IMR-90 (cell line): ENCODE results near the gene PIEZO2. TPM values are rescaled to one million over a fixed set of nuclear protein-coding genes. Genes with fewer than 3 reads are reported as not detected.

Experiments used
- ATAC-seq: fragments of 200-7000 bp; cut with Tn5 transposase; 2 replicates; pipeline ENCODE4 v1.9.1; 2020; ENCODE audit warnings: low read depth, mild to moderate bottlenecking, moderate library complexity
- BruUV-seq: library from RNA; stranded (reverse); fragments of 400-500 nt; replicated peaks from 2 replicates; lab custom pipeline; 2021; lab: Mats Ljungman, UMichigan
- CTCF ChIA-PET: fragments of 300-600 bp; formaldehyde crosslinking; extraction: SDS; loops from one replicate; lab custom pipeline; 2021; ENCODE audit warnings: antibody characterized with exemption; lab: Yijun Ruan, JAX
- POLR2A ChIA-PET: fragments of 300-600 bp; sonication (Branson Sonifier 250); formaldehyde crosslinking; loops from one replicate; lab custom pipeline; 2022; ENCODE audit warnings: antibody characterized with exemption; ENCODE audit not compliant: unreplicated experiment; lab: Charles Lee
- DNase-seq: peaks from one replicate; pipeline ENCODE4 v3.0.0; 2013
- H2AFZ ChIP-seq: replicated peaks from 2 replicates; pipeline ENCODE3; 2013; ENCODE audit warnings: low read length, mild to moderate bottlenecking; ENCODE audit not compliant: poor library complexity
- H2AK5ac ChIP-seq: 2 replicates; pipeline ENCODE4 v1.6.1; 2013; ENCODE audit warnings: low read depth, low read length, inconsistent platforms
- H2AK9ac ChIP-seq: replicated peaks from 2 replicates; pipeline ENCODE3; 2013; ENCODE audit warnings: mild to moderate bottlenecking, low read depth, low read length, moderate library complexity; ENCODE audit not compliant: poor library complexity
- H2BK120ac ChIP-seq: 2 replicates; pipeline ENCODE4 v1.6.1; 2013; ENCODE audit warnings: low read depth, low read length, inconsistent platforms
- H2BK15ac ChIP-seq: 3 replicates; pipeline ENCODE4 v1.6.1; 2013; ENCODE audit warnings: low read depth, low read length, inconsistent platforms
- H2BK20ac ChIP-seq: 2 replicates; pipeline ENCODE4 v1.6.1; 2013; ENCODE audit warnings: low read depth, mild to moderate bottlenecking, inconsistent platforms, low read length, moderate library complexity
- H2BK5ac ChIP-seq: 2 replicates; pipeline ENCODE4 v1.6.1; 2013; ENCODE audit warnings: mild to moderate bottlenecking, low read depth, low read length, inconsistent platforms; ENCODE audit not compliant: poor library complexity, severe bottlenecking
- H3K14ac ChIP-seq: replicated peaks from 2 replicates; pipeline ENCODE4 v1.6.1; 2013; ENCODE audit warnings: low read depth, low read length, inconsistent platforms
- H3K18ac ChIP-seq: 2 replicates; pipeline ENCODE4 v1.6.1; 2013; ENCODE audit warnings: low read depth, low read length, control low read depth
- H3K23ac ChIP-seq: 2 replicates; pipeline ENCODE4 v1.6.1; 2013; ENCODE audit warnings: low read depth, low read length, inconsistent platforms
- H3K27ac ChIP-seq: 2 replicates; pipeline ENCODE4 v1.5.1; 2013; ENCODE audit warnings: mild to moderate bottlenecking, control low read depth, low read length; ENCODE audit not compliant: insufficient read depth
- H3K27me3 ChIP-seq: 2 replicates; pipeline ENCODE4 v1.6.1; 2013; ENCODE audit warnings: low read length; ENCODE audit not compliant: control insufficient read depth, insufficient read depth
- H3K36me3 ChIP-seq: 2 replicates; pipeline ENCODE4 v1.6.1; 2013; ENCODE audit warnings: low read length, mixed read lengths; ENCODE audit not compliant: control insufficient read depth, insufficient read depth
- H3K4ac ChIP-seq: 2 replicates; pipeline ENCODE4 v1.6.1; 2013; ENCODE audit warnings: low read depth, low read length, inconsistent platforms
- H3K4me1 ChIP-seq: 2 replicates; pipeline ENCODE4 v1.6.1; 2013; ENCODE audit warnings: low read length, mixed read lengths; ENCODE audit not compliant: control insufficient read depth, insufficient read depth
- H3K4me2 ChIP-seq: 2 replicates; pipeline ENCODE4 v1.6.1; 2013; ENCODE audit warnings: low read depth, mild to moderate bottlenecking, control low read depth, low read length, moderate library complexity
- H3K4me3 ChIP-seq: 2 replicates; pipeline ENCODE4 v1.5.1; 2013; ENCODE audit warnings: low read depth, mild to moderate bottlenecking, control low read depth, low read length, moderate library complexity; ENCODE audit not compliant: insufficient read depth
- H3K56ac ChIP-seq: 2 replicates; pipeline ENCODE4 v1.6.1; 2013; ENCODE audit warnings: low read length, inconsistent platforms; ENCODE audit not compliant: insufficient read depth; ENCODE audit errors: extremely low read depth
- H3K79me1 ChIP-seq, 2 experiments: 2 replicates each; pipeline ENCODE4 v1.6.1; 2013; ENCODE audit warnings: low read length in 2 of 2, inconsistent platforms in 1 of 2, low read depth in 1 of 2
- H3K9ac ChIP-seq: 2 replicates; pipeline ENCODE4 v1.6.1; 2013; ENCODE audit warnings: low read depth, low read length, control low read depth
- H3K9me1 ChIP-seq: 2 replicates; pipeline ENCODE4 v1.6.1; 2013; ENCODE audit warnings: low read length, inconsistent platforms; ENCODE audit not compliant: insufficient read depth
- H3K9me3 ChIP-seq: 2 replicates; pipeline ENCODE4 v1.6.1; 2013; ENCODE audit warnings: low read length; ENCODE audit not compliant: control insufficient read depth, insufficient read depth
- H4K20me1 ChIP-seq: 2 replicates; pipeline ENCODE4 v1.6.1; 2013; ENCODE audit warnings: low read length, inconsistent platforms; ENCODE audit not compliant: insufficient read depth
- H4K5ac ChIP-seq: 2 replicates; pipeline ENCODE4 v1.6.1; 2013; ENCODE audit warnings: mild to moderate bottlenecking, low read depth, low read length, control low read depth
- H4K8ac ChIP-seq, 2 experiments: 2 replicates each; pipeline ENCODE4 v1.6.1; 2013; ENCODE audit warnings: low read depth in 2 of 2, low read length in 2 of 2, control low read depth in 1 of 2, inconsistent platforms in 1 of 2
- H4K91ac ChIP-seq: 2 replicates; pipeline ENCODE4 v1.6.1; 2013; ENCODE audit warnings: low read depth, low read length, inconsistent platforms; ENCODE audit not compliant: insufficient read depth
- BHLHE40 ChIP-seq: fragments of 150-350 bp; IDR thresholded peaks from 2 replicates; pipeline ENCODE4 v1.6.1; 2016; ENCODE audit warnings: mild to moderate bottlenecking, low read depth, low read length
- MAFK ChIP-seq: IDR thresholded peaks from 2 replicates; pipeline ENCODE4 v1.6.1; 2012; ENCODE audit warnings: low read depth, low read length, improper control_type of control experiment
- WGBS, 2 experiments: methylation state at CpG; one replicate each; pipeline versions ENCODE4 v1.1.5 to v1.1.7; 2013; ENCODE audit warnings: missing lambda C conversion rate in 2 of 2; ENCODE audit not compliant: insufficient read length in 1 of 2; ENCODE audit errors: extremely low coverage in 2 of 2; 5-methylcytosine and 5-hydroxymethylcytosine counted together
- dilution Hi-C: fragments of 300-500 bp; cut with HindIII; formaldehyde crosslinking; loops from one replicate; pipeline ENCODE4 v1.14.3; 2018; ENCODE audit warnings: low sequenced_read_pairs; ENCODE audit not compliant: unreplicated experiment
- in situ Hi-C: fragments of 300-500 bp; cut with MboI; formaldehyde crosslinking; loops from 3 replicates; pipeline ENCODE4 v1.14.3; 2019; ENCODE audit warnings: low sequenced_read_pairs, inconsistent platforms, mixed read lengths
- intact Hi-C: fragments of 100-400 bp; cut with micrococcal nuclease; formaldehyde crosslinking; loops from 2 replicates; pipeline ENCODE4 v1.10.0; 2022
- polyA plus RNA-seq, 3 experiments: library from polyadenylated mRNA; depleted of rRNA; stranded (reverse); fragments of >200 nt; gene quantifications; 2 replicates each; pipeline ENCODE4 v1.2.3, GENCODE V29; 2012; ENCODE audit warnings: low replicate concordance in 1 of 3
- total RNA-seq: library from RNA; depleted of rRNA; stranded (reverse); fragments of >200 nt; gene quantifications from 2 replicates; pipeline ENCODE4 v1.2.3, GENCODE V29; 2012

The PIEZO2 gene
- total and polyA plus RNA-seq, 2 of the 4 experiments (the other 2 are of a cell fraction) = 2.4 to 4.1 TPM

DNA sequence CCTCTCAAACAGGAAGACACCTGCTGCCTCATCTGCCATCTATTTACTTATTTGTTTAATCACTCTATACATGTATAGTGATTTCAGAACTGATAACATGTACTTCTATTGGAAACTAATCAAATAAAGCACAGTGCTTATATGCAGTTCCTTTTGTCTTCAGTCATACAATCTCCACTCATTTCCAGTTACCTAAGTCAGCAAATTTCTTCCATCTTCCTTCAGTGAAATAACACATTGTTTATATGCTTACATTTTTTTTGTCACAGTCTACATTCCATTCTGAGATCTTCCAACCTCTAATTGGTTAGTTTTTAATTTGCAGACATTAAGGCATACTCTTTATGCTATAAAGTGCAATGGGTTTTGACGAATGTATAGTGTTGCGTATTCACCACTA lies 323.0 kb downstream of the PIEZO2 start:
- Histone ChIP-seq H3K4me1 (no peaks in the 10 kb centered on the region), H4K5ac (no peak overlapping the region), H2BK15ac (no peak overlapping the region), H4K8ac (no peak overlapping the region), H2BK5ac (no peak overlapping the region), H2AK5ac (no peak overlapping the region), H3K9me3 (no peaks in the 10 kb centered on the region), H3K23ac (no peak overlapping the region), H2AK9ac (no peak overlapping the region), H2BK120ac (no peak overlapping the region), H3K27me3 (no peaks in the 10 kb centered on the region; the same call in 1 of the 2 replicates), H4K91ac (no peak overlapping the region), H3K4me2 (no peak overlapping the region), H2BK20ac (no peak overlapping the region), H3K9ac (no peak overlapping the region), H3K14ac (no peak overlapping the region), H3K9me1 (no peaks in the 10 kb centered on the region), H3K4ac (no peak overlapping the region), H3K27ac (no peak overlapping the region), H4K20me1 (no peaks in the 10 kb centered on the region), H3K18ac (no peak overlapping the region), H3K79me1 (no peaks in the 10 kb centered on the region), H3K4me3 (no peak overlapping the region), H3K36me3 (0 out of 2 replicates have a peak, but pooled peaks cover 2% of the 10 kb centered on the region), H2AFZ (no peak overlapping the region), H3K56ac (no peak overlapping the region)
- TF ChIP-seq BHLHE40 (no peak), MAFK (peak; percentile 35)
- POLR2A ChIA-PET = no interaction called here
- CTCF ChIA-PET = no interaction called here
- no peak for DNase-seq
- dilution Hi-C loops = no loop called here
- intact Hi-C loops = no loop called here
- in situ Hi-C loops = no loop called here
- ATAC-seq = no peak
- BruUV-seq = no TSS peak
- no CpG with 5 or more reads among the region's 2 CpGs for WGBS, 2 experiments
